GM12878 (cell line): ENCODE measurements around the gene RFX3. TPM values are rescaled to one million over a fixed set of nuclear protein-coding genes. Genes with fewer than 3 reads are reported as not detected.
A peak's percentile ranks its signal among the peaks of the same experiment; 100 is the strongest.

Experiments used
- ATAC-seq: fragments of 200-7000 bp; cut with Tn5 transposase; 3 replicates; pipeline ENCODE4 v1.9.1; 2020; ENCODE audit warnings: mild to moderate bottlenecking, moderate library complexity
- BruUV-seq: library from RNA; stranded (reverse); fragments of 400-500 nt; replicated peaks from 2 replicates; lab custom pipeline; 2021; lab: Mats Ljungman, UMichigan
- CTCF ChIA-PET: fragments of 300-600 bp; sonication (Branson Sonifier 250); formaldehyde crosslinking; extraction: SDS; loops from one replicate; lab custom pipeline; 2021; ENCODE audit warnings: inconsistent platforms; lab: Yijun Ruan, JAX
- POLR2A ChIA-PET: fragments of 350-600 bp; formaldehyde crosslinking; extraction: SDS; loops from one replicate; lab custom pipeline; 2021; ENCODE audit warnings: inconsistent platforms; lab: Charles Lee
- RAD21 ChIA-PET: fragments of 300-600 bp; sonication (Branson Sonifier 250); formaldehyde crosslinking; loops from one replicate; lab custom pipeline; 2023; ENCODE audit warnings: antibody characterized with exemption; ENCODE audit not compliant: unreplicated experiment; lab: Charles Lee
- SMC1A ChIA-PET: fragments of 300-600 bp; sonication (Branson Sonifier 250); formaldehyde crosslinking; loops from one replicate; lab custom pipeline; 2023; ENCODE audit not compliant: unreplicated experiment, uncharacterized antibody; lab: Charles Lee
- DNase-seq: peaks from one replicate; pipeline ENCODE4 v3.0.0-alpha.2; 2011; ENCODE audit warnings: low read depth, low spot score
- FAIRE-seq: peaks from 3 replicates; lab custom pipeline; 2011; peaks lifted over from hg19 to GRCh38; lab: Jason Lieb, UNC
- H2AFZ ChIP-seq: 2 replicates; pipeline ENCODE4 v1.6.0; 2011; ENCODE audit warnings: low read depth, low read length, control low read depth; ENCODE audit not compliant: control insufficient read depth
- H3K27ac ChIP-seq: 2 replicates; pipeline ENCODE4 v1.5.1; 2011; ENCODE audit warnings: control low read depth; ENCODE audit not compliant: control insufficient read depth, insufficient read depth
- H3K27me3 ChIP-seq, 2 experiments: replicated peaks in 1 of 2; 2 replicates each; pipeline versions ENCODE4 v1.6.0 to v1.6.1; 2011; ENCODE audit warnings: low read length in 1 of 2; ENCODE audit not compliant: control insufficient read depth in 2 of 2, insufficient read depth in 2 of 2
- H3K36me3 ChIP-seq, 2 experiments: 2 replicates each; pipeline ENCODE4 v1.5.1; 2011; ENCODE audit warnings: low read length in 1 of 2; ENCODE audit not compliant: control insufficient read depth in 2 of 2, insufficient read depth in 2 of 2
- H3K4me1 ChIP-seq: 2 replicates; pipeline ENCODE4 v1.6.1; 2011; ENCODE audit warnings: mild to moderate bottlenecking, low read length, moderate library complexity, mixed read lengths; ENCODE audit not compliant: control insufficient read depth, insufficient read depth
- H3K4me2 ChIP-seq: 2 replicates; pipeline ENCODE4 v1.6.0; 2011; ENCODE audit warnings: control low read depth; ENCODE audit not compliant: control insufficient read depth, insufficient read depth
- H3K4me3 ChIP-seq: fragments of 200-600 bp; sonication (generic); 2 replicates; pipeline ENCODE4 v1.5.1; 2016
- H3K79me2 ChIP-seq: 2 replicates; pipeline ENCODE4 v1.6.0; 2011; ENCODE audit warnings: low read length; ENCODE audit not compliant: control insufficient read depth, insufficient read depth
- H3K9ac ChIP-seq: 2 replicates; pipeline ENCODE4 v1.8.0; 2011; ENCODE audit warnings: low read length, control low read depth, mixed read lengths; ENCODE audit not compliant: control insufficient read depth, insufficient read depth
- H3K9me3 ChIP-seq: replicated peaks from 3 replicates; pipeline ENCODE4 v1.5.1; 2011; ENCODE audit warnings: mild to moderate bottlenecking, low read length; ENCODE audit not compliant: control insufficient read depth, insufficient read depth
- H4K20me1 ChIP-seq: 2 replicates; pipeline ENCODE4 v1.6.0; 2011; ENCODE audit not compliant: control insufficient read depth, insufficient read depth
- NFYA ChIP-seq: IDR thresholded peaks from 2 replicates; pipeline ENCODE4 v1.6.1; 2011; ENCODE audit warnings: low read depth, mild to moderate bottlenecking, low read length, improper control_type of control experiment, borderline replicate concordance
- ZBTB40 ChIP-seq: fragments of 450-650 bp; IDR thresholded peaks from 2 replicates; pipeline ENCODE4 v1.6.1; 2016; ENCODE audit warnings: mild to moderate bottlenecking, moderate library complexity, borderline replicate concordance
- WGBS: methylation state at CpG from one replicate; pipeline ENCODE4 v1.1.6; 2016; ENCODE audit warnings: low lambda C conversion rate; ENCODE audit not compliant: insufficient replicate concordance, insufficient coverage; ENCODE audit errors: missing lambda C conversion rate; 5-methylcytosine and 5-hydroxymethylcytosine counted together
- in situ Hi-C: fragments of 300-500 bp; cut with MboI; formaldehyde crosslinking; loops from 9 replicates; pipeline ENCODE4 v1.14.3; 2018; ENCODE audit warnings: mixed read lengths
- intact Hi-C: fragments of 100-400 bp; cut with micrococcal nuclease; formaldehyde crosslinking; loops from one replicate; pipeline ENCODE4 v1.14.2; 2022; ENCODE audit not compliant: unreplicated experiment
- polyA plus RNA-seq, 11 experiments: library from polyadenylated mRNA; depleted of rRNA in 4 of 11; unstranded in 6 of 11; stranded (reverse) in 5 of 11; fragments of >200 nt; fragmentation: Nextera tagmentation in 4 of 11; fragmentation: Illumina TruSeq in 1 of 11; extraction: Ambion mirVana in 4 of 11; extraction: Trizol in 1 of 11; gene quantifications; 1 replicate in 1 of 11; 2 replicates in 10 of 11; pipeline versions ENCODE4 v1.2.1 to v1.2.3, GENCODE V29; 2011 to 2016; ENCODE audit warnings: inconsistent platforms in 2 of 11, missing spikeins in 2 of 11, low read depth in 1 of 11
- total RNA-seq, 4 experiments: library from RNA; depleted of rRNA in 3 of 4; stranded (reverse); fragments of >200 nt in 3 of 4; fragmentation: Illumina TruSeq in 1 of 4; extraction: Trizol in 1 of 4; gene quantifications; 2 replicates each; pipeline versions ENCODE4 v1.2.1 to v1.2.3, GENCODE V29; 2013 to 2021

RFX3 gene
- total and polyA plus RNA-seq, 10 of the 15 experiments (the other 5 are each of a cell fraction or from before 2014, with no cell fraction given) = 1.2 to 26.4 (median 6.7) TPM

DNA sequence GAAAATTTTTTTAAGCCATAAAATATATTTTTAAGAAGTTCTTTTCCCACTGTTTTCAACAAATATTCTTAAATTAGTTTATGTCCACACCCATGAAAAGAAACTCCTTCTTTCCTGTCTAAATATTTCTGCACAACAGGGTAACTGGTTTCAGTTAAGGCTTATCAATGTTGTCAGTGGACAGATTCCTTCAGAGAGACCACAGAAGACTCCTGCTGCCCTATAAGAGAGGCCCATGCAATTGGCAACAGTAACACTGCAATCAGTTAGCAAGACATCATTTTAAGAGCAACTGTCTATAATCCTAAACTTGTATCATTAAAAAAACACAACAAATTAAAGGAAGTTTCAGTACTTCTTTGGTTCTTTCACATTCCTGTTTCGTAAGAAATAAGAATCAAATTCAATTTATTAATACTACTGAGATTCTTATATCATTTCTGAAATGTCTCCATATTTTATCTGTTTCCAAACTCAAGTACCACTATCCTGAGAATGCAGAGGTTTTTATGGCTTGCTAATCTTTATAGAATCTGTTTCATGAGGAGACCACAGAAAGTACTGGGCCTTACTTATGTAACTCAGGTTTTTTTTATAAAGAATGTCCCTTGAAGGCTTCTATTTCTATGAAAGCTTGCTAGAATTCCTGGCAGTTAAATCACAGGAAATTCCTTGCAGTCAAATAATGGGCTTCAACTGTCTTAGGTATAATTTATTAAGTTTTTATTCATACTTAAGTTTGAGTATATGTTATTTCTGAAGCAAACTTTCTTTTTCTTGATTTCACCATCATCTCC is 240.2 kb downstream of the RFX3 start:
- in situ Hi-C loops = no loop called here
- no peak for FAIRE-seq
- RAD21 ChIA-PET = no interaction called here

More for the DNA sequence above, 240.2 kb downstream of the RFX3 start:
- Histone ChIP-seq H3K36me3 (no peaks in the 10 kb centered on the region; a peak in 2 of 4 replicates), H2AFZ (no peak overlapping the region), H3K79me2 (no peaks in the 10 kb centered on the region), H3K4me3 (no peak overlapping the region), H3K4me2 (no peak overlapping the region), H3K4me1 (no peaks in the 10 kb centered on the region), H3K9ac (no peak overlapping the region), H4K20me1 (no peaks in the 10 kb centered on the region), H3K27me3 (no peaks in the 10 kb centered on the region), H3K27ac (no peak overlapping the region), H3K9me3 (peaks cover 2% of the 10 kb centered on the region; the same call in 2 of the 3 replicates)
- ATAC-seq (peak; percentile 41; the same call in 2 of the 3 replicates), DNase-seq (no peak)
- 100% methylated on average over 1 of the region's 1 CpG for WGBS
- ChIA-PET CTCF (interaction anchor here (0.9 kb wide), 1 partner anchor 47 kb away, joined by 3 read pairs; no protein-coding TSS in a partner anchor), POLR2A (no interaction called here), SMC1A (interaction anchor here (0.9 to 1.0 kb wide), 2 partner anchors 26 to 41 kb away, joined by 3 to 4 read pairs; no protein-coding TSS in a partner anchor)
- intact Hi-C loops = no loop called here
- TF ChIP-seq ZBTB40 (no peak), NFYA (no peak)
- BruUV-seq = no TSS peak
